Measurements from ENCODE around the gene RGS6.
"Not testable (repeated sequence)": the region's sequence is repeated elsewhere in the genome, so short reads cannot be mapped to it uniquely, and the experiment has no call there.

Gene RGS6

GRCh38 chr14:71932229-71932981 is at the start of gene RGS6:
Gene RGS6 (plus strand): TSS chr14:71932429.
- DNase-seq, result no peak

- no peak for DNase-seq
These were observed 49.1 kb upstream of the RGS6 start for GRCh38 chr14:71883094-71883493.

- DNase-seq, result no peak
These were observed 46.9 kb upstream of the RGS6 start for GRCh38 chr14:71885301-71885700.

GRCh38 chr14:71887802-71888201 is 44.4 kb upstream of the RGS6 start:
- not testable (repeated sequence) for DNase-seq

GRCh38 chr14:71890541-71890940 is 41.7 kb upstream of the RGS6 start:
- DNase-seq, result no peak

GRCh38 chr14:71891185-71891584 is 41.0 kb upstream of the RGS6 start:
- no peak for DNase-seq

GRCh38 chr14:71891970-71892369 is 40.3 kb upstream of the RGS6 start:
- no peak for DNase-seq

- no peak for DNase-seq
These were observed 27.2 kb upstream of the RGS6 start for GRCh38 chr14:71905031-71905430.

- no peak for DNase-seq
These were observed 26.4 kb upstream of the RGS6 start for GRCh38 chr14:71905860-71906259.

GRCh38 chr14:71907793-71908515 is 24.3 kb upstream of the RGS6 start:
- no peak for DNase-seq

- no peak for DNase-seq
These were observed 20.6 kb upstream of the RGS6 start for GRCh38 chr14:71911669-71912068.

GRCh38 chr14:71913342-71913741 is 18.9 kb upstream of the RGS6 start:
- no peak for DNase-seq

- no peak for DNase-seq
These were observed 13.3 kb upstream of the RGS6 start for GRCh38 chr14:71918955-71919354.

GRCh38 chr14:71923513-71923912 is 8.7 kb upstream of the RGS6 start:
- DNase-seq, result no peak

- DNase-seq, result no peak
These were observed 569 bp upstream of the RGS6 start for GRCh38 chr14:71931492-71932228.

GRCh38 chr14:71933001-71933587 is 865 bp downstream of the RGS6 start:
- no peak for DNase-seq

GRCh38 chr14:71938273-71938672 is 6.0 kb downstream of the RGS6 start:
- not testable (repeated sequence) for DNase-seq

- DNase-seq, result not testable (repeated sequence)
These were observed 7.1 kb downstream of the RGS6 start for GRCh38 chr14:71939344-71939743.

- DNase-seq, result not testable (repeated sequence)
These were observed 8.3 kb downstream of the RGS6 start for GRCh38 chr14:71940500-71940899.

GRCh38 chr14:71941616-71942015 is 9.4 kb downstream of the RGS6 start:
- DNase-seq, result not testable (repeated sequence)

- no peak for DNase-seq
These were observed 10.9 kb downstream of the RGS6 start for GRCh38 chr14:71942904-71943694.

- DNase-seq, result no peak
These were observed 11.4 kb downstream of the RGS6 start for GRCh38 chr14:71943695-71944018.

All from activated T-cell treated with anti-CD3 and anti-CD28 coated beads, Interleukin-2, amount 50 U/mL, for 1 hour (primary cell).